Activated CD8-positive, alpha-beta memory T cell treated with anti-CD3 and anti-CD28 coated beads for 48 hours (primary cell): ENCODE measurements around the gene MAOA.
"Not testable (repeated sequence)": the region's sequence is repeated elsewhere in the genome, so short reads cannot be mapped to it uniquely, and the experiment has no call there.

ENCODE experiments used
- DNase-seq, 3 experiments: peaks; one replicate each; pipeline ENCODE4 v3.0.0-alpha.2; 2020; ENCODE audit warnings: low read depth in 2 of 3, low spot score in 2 of 3

Gene MAOA

DNA sequence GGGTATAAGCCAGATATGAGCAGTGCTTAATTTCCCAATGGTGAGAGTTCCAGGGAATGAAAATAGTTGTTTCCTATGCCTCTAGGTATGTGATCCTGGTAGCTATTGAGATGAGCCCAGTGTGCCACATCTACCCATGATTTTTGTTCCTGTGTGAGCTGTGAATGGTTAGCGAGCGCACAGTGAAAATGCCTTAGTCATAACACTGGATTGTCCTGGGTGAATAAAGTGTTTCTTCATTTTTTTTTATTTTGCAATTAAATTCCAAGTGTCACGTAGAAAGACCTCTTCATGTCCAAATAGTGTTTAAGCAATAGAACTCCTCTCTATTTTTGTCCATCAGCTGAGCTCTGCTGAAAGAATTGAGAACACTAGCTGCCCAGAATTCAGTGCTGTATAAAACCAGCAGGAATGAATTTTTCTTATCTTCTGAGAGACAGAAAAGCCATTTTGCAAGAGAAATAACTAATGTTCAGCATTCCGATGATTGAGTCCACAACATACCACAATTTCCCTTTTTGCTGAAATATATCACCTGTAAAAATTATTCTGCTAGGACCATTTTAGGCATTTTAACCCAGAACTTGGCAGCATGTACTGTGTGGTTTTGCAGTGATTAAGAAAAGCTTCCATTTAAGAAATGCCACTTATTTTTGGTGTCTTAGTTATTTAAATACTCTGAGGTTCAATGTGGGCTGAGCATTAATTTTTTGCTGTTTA, 5.6 kb downstream of the MAOA start:
- DNase-seq: no peak

GRCh38 chrX:43663173-43663572, 7.1 kb downstream of the MAOA start:
- DNase-seq: no peak

GRCh38 chrX:43664258-43664657, 8.2 kb downstream of the MAOA start:
- DNase-seq: no peak

- DNase-seq: no peak
Measured at GRCh38 chrX:43664708-43665107, 8.6 kb downstream of the MAOA start.

DNA sequence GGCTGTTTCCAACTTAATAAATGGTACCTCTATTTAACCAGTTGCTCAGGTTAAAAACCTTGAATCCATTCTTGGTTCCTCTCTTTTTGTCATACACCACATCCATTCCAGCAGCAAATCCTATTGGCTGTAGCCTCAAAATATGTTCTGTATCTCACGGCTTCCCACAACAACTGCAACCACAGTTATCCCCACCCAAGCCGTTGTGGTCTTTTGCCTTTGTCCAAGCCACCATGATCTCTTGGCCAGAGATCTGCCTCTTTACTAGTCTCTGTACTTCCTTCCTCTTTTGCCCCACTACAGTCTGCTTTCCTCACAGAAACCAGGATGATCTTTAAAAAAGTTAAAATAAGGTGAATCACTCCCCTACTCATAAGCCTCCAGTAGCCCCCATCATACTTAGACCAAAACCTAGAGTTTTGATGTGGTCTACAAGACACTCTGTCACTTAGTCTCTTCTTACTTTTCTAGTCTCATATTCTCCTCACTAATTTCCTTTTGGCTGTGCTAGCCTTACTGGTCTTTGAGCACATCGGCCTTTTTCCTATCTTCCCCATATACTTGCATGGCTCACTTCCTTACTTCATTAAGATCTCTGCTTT, 10.3 kb downstream of the MAOA start:
- DNase-seq: no peak

DNA sequence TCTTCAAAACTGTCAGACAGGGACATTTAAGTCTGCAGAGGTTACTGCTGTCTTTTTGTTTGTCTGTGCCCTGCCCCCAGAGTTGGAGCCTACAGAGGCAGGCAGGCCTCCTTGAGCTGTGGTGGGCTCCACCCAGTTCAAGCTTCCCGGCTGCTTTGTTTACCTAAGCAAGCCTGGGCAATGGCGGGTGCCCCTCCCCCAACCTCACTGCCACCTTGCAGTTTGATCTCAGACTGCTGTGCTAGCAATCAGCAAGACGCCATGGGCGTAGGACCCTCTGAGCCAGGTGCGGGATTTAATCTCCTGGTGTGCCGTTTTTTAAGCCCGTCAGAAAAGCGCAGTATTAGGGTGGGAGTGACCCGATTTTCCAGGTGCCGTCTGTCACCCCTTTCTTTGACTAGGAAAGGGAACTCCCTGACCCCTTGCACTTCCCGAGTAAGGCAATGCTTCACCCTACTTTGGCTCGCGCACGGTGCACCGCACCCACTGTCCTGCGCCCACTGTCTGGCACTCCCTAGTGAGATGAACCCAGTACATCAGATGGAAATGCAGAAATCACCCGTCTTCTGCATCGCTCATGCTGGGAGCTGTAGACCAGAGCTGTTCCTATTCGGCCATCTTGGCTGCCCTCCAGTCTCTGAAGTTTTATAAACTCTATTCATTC, 20.0 kb downstream of the MAOA start:
- DNase-seq: not testable (repeated sequence)

DNA sequence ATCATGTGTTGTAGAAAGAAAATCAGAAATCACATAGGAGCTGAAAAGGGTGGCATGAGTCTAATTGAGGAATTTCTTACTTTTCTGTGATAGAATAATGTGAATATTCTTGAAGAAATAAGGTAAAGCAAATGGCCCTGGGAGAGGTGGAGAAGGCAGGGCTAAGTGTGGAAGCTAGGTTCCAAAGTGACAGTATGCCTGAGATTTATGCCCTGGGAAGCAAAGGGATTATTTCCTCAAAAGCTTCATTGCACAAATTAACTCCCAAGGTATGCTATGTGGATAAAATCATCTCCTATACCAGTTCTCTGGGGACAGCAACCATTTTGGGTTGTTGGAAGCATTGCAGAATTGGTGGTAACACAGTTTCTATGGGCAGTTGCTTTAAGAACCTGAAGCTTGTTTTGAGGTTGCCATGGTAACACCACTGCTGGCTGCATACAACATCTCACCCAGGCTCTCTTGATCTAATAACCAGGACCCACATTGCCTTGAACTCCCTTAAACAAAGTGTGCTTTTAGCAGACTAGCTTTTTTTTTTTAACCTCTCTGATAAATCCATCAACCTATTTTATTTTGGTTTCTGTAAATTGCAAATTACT, 21.0 kb downstream of the MAOA start:
- DNase-seq: no peak

DNA sequence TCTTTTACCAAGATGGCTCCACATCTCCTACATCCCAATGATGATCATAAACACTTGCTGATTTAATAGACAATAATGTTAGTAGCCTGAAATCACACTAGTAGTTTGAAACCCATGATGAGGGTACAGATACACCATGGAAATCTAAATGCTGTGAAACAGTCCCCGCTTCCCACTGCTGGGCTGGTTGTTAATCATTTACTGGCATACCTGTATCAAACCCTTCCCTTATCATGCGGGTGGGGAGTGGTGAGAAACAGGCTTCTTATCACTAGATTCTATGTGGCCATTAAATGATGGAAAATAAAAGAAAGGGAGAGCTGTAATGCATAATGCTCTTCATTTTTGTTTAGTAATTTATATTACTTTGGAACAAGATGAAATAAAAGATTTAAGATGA, 21.9 kb downstream of the MAOA start:
- DNase-seq: no peak

DNA sequence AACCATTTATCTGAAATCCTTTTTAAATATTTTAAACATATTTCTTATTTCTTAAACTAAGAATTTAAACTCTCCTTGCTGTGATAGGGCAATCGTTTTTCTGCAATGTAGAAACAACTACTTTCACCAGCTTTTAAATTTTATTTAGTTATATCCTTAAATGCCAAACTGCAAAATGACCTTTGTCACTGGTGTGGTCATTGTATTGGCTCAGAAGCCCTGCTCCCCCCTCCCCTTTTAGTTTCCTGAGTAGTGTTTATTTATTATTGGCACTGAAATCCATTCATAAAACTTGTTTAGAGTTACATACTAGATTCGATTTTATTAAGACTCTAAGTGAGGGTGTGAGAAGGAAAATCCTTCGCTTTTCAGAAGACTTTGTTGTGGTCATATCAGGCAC, 23.0 kb downstream of the MAOA start:
- DNase-seq: no peak

- DNase-seq: no peak
Measured at GRCh38 chrX:43679778-43680177, 23.7 kb downstream of the MAOA start.

GRCh38 chrX:43682726-43683125, 26.6 kb downstream of the MAOA start:
- DNase-seq: no peak

GRCh38 chrX:43685221-43685620, 29.1 kb downstream of the MAOA start:
- no peak for DNase-seq

- no peak for DNase-seq
Measured at GRCh38 chrX:43688586-43688985, 32.5 kb downstream of the MAOA start.

DNA sequence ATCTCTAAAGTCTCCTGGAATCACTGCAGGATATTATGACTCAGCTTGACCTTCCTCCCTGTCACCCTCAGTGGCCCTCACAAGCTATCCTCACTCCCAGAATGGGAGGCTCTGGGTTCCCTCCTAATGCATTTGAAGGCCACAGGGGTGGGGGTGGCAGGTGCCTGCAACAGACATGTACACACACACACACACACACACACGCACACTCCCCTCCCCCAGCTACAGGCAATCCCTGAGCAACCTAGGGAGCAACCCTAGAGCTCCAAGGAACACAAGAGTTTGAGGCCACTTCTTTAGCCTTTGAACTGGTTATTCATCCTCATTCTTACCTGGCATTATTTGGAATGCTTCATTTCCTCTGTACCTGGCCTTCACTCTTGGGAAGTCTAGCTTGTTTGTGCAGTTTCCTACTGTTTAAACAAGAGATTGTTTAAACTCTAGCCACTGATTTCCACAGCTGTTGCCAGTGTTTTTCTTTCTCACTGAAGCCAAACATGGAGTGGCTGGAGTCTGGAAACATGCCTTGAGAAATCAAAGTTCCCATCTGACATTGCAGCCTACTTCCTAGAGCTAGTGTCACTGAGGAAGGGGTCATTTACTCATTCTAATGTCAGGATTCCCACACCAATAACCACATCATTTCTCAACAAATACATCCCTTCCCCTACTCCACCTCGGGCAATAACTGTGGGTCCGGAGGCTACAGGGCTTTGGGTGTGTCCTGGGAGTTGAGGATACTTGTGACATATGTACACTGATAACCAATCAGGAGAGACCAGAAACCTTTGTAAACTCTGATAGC, 37.7 kb downstream of the MAOA start:
- DNase-seq: no peak

GRCh38 chrX:43699475-43699874, 43.4 kb downstream of the MAOA start:
- DNase-seq: no peak

DNA sequence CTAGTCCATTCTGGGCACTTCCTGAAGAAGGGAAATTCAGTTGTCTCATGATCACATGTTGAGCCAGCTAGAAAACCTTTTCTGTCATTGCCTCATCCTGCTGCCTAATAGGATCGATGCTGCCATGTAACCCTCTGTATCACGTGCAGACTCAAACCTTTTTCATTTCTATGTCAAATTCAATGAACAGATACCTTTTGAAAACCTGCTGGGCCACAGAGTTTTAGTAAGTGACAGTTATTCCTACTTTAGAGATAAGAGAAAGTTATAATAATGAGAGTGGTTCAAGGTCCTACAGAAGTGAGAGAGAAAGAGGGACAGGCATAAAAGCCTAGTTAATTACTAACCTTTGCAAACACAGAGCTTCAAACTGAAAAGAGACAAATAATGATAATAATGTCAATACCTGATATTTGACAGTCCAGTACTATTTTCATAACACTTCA, 46.0 kb downstream of the MAOA start:
- DNase-seq: no peak

- DNase-seq: no peak
Measured at GRCh38 chrX:43702660-43703059, 46.6 kb downstream of the MAOA start.

DNA sequence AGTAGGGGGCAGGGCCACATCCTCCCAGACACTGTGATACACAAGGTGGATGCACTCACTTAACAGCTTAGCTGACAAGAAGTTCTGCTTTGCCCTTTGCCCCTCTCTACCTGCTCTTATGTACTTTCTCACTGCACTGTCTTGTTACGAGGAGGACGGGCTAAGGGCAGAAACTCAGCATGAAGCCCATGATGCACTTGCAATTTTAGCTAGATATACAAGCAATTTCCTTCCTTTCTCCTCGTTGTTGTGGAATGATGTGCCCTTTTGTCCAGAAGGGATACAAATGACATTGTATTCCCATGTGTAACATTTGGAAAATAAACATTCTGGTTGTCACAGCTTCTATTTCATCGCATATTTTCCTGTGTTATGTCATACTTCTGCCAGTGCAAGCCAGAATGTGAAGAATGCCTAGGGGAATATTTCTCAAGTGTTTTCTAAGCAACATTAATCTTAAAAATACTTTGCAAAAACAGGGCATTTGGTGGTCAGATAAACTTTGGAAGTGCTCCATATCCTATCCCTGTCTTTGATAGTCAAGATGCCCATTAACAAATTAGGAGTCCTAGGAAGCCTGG, 47.2 kb downstream of the MAOA start:
- DNase-seq: no peak

DNA sequence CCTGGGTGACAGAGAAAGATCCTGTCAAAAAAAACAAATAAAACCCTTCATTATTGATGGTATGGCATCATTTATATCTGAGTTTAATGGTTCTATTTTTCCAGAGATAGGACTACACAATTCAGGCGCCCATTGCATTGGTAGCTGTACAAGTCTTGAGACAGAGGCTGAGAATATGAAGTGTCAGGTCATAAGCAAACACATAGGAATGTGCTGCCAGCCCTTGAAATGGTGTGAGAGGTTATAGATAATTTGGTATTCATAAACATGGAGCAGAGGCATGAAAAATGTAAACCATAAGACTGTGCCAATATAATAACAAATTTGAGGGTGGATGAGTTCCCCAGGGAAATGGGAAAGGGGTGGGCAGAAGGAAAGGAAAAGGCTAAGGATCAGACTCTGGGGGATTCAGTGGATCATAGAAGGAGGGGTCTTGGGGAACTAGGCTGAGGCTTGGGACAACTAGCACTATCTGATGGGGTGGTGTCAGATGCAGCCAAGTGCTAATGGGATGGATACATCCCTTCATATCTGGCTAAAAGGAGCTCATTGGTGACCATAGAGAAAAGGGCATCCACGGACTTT, 50.8 kb downstream of the MAOA start:
- DNase-seq: no peak

DNA sequence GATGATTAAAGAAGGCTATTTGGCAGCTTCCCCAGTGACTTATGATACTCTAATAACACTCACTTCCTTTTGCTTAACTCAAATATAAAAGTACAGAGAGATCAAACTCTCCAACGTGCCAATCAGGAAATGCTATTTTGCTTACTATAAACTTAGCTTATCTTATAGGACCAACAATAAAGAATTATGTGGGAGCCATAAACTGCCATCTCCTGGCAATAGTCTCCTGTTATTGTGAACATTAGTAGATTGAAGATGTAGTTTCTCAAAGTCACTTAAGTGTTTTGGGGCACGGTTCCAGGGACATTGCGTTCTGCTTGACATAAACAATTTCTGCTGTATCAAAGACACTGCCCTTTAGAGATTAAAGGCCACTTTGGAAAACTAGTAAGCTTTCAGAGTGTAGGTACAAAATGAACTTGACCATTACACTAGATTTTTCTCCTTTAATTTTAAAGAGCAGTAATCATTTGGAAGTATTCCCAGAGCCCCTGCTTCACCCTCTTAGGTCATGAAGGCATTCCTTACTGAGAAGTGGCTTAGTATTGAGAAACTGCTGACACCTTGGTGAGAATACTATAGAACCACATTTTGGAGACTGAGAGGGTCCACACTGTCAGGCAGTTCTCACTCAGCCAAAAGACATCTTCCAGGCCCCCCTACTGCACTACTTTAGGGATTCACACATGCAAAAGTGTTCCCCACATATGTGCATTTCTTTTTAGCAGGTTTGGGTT, 51.9 kb downstream of the MAOA start:
- DNase-seq: no peak
